GM23338 (cell line): ENCODE results near the gene TMEM229A. TPM values are rescaled to one million over a fixed set of nuclear protein-coding genes. Genes with fewer than 3 reads are reported as not detected.

Source experiments
- ATAC-seq: fragments of 200-7000 bp; cut with Tn5 transposase; 3 replicates; pipeline ENCODE4 v1.9.1; 2020
- DNase-seq: peaks from one replicate; pipeline ENCODE4 v3.0.0-alpha.2; 2015; ENCODE audit warnings: low spot score
- H2AFZ ChIP-seq: fragments of 200-600 bp; sonication (generic); 2 replicates; pipeline ENCODE4 v1.8.0; 2016; ENCODE audit warnings: antibody characterized with exemption, mild to moderate bottlenecking, moderate library complexity
- H3F3A ChIP-seq: fragments of 200-600 bp; sonication (generic); replicated peaks from 2 replicates; pipeline ENCODE4 v1.8.0; 2017; ENCODE audit warnings: antibody characterized with exemption, mixed run types, low read depth
- H3K27ac ChIP-seq: fragments of 200-600 bp; sonication (generic); 2 replicates; pipeline ENCODE4 v1.6.1; 2016; ENCODE audit warnings: low read depth
- H3K27me3 ChIP-seq: fragments of 200-600 bp; sonication (generic); 2 replicates; pipeline ENCODE4 v1.8.0; 2016; ENCODE audit warnings: mild to moderate bottlenecking, mixed run types, moderate library complexity; ENCODE audit not compliant: insufficient read depth
- H3K36me3 ChIP-seq: fragments of 200-600 bp; sonication (generic); 2 replicates; pipeline ENCODE4 v1.8.0; 2016; ENCODE audit warnings: mild to moderate bottlenecking; ENCODE audit not compliant: insufficient read depth
- H3K4me1 ChIP-seq: fragments of 200-600 bp; sonication (generic); 2 replicates; pipeline ENCODE4 v1.8.0; 2016; ENCODE audit warnings: mild to moderate bottlenecking, moderate library complexity; ENCODE audit not compliant: insufficient read depth
- H3K4me2 ChIP-seq: fragments of 200-600 bp; sonication (generic); 2 replicates; pipeline ENCODE4 v1.7.1; 2017; ENCODE audit warnings: mixed run types
- H3K4me3 ChIP-seq: fragments of 200-600 bp; sonication (generic); 2 replicates; pipeline ENCODE4 v1.6.1; 2016; ENCODE audit warnings: mixed run types
- H3K79me2 ChIP-seq: fragments of 200-600 bp; sonication (generic); replicated peaks from 2 replicates; pipeline ENCODE4 v1.8.0; 2017; ENCODE audit warnings: mild to moderate bottlenecking; ENCODE audit not compliant: insufficient read depth
- H3K9me2 ChIP-seq: fragments of 200-600 bp; sonication (generic); 2 replicates; pipeline ENCODE4 v1.8.0; 2017; ENCODE audit not compliant: insufficient read depth
- H4K20me1 ChIP-seq: fragments of 200-600 bp; sonication (generic); replicated peaks from 2 replicates; pipeline ENCODE4 v1.8.0; 2017; ENCODE audit warnings: mild to moderate bottlenecking; ENCODE audit not compliant: insufficient read depth
- H3K27ac Mint-ChIP-seq: 2 replicates; pipeline ENCODE4 v1.8.0; 2020; ENCODE audit warnings: inconsistent platforms, mild to moderate bottlenecking, moderate library complexity, mixed read lengths
- H3K27me3 Mint-ChIP-seq: 3 replicates; pipeline ENCODE4 v1.8.0; 2022; ENCODE audit warnings: low read depth, mild to moderate bottlenecking, moderate library complexity, mixed read lengths, inconsistent platforms; ENCODE audit not compliant: insufficient read depth, poor library complexity
- H3K36me3 Mint-ChIP-seq: 3 replicates; pipeline ENCODE4 v1.8.0; 2021; ENCODE audit warnings: low read depth, mild to moderate bottlenecking, inconsistent platforms, moderate library complexity, mixed read lengths
- H3K4me1 Mint-ChIP-seq: 3 replicates; pipeline ENCODE4 v1.8.0; 2020; ENCODE audit warnings: mild to moderate bottlenecking, inconsistent platforms, mixed read lengths
- H3K4me3 Mint-ChIP-seq: 3 replicates; pipeline ENCODE4 v1.8.0; 2021; ENCODE audit warnings: moderate library complexity, mild to moderate bottlenecking, inconsistent platforms, mixed read lengths
- H3K9me3 Mint-ChIP-seq: 3 replicates; pipeline ENCODE4 v1.8.0; 2020; ENCODE audit warnings: moderate library complexity, mild to moderate bottlenecking, inconsistent platforms, mixed read lengths
- CREB1 ChIP-seq: fragments of 250-450 bp; sonication (Bioruptor Pico); IDR thresholded peaks from 2 replicates; pipeline ENCODE4 v1.5.0; 2020; ENCODE audit warnings: low read depth, mild to moderate bottlenecking, moderate library complexity
- EZH2 ChIP-seq: fragments of 200-600 bp; sonication (generic); IDR thresholded peaks from one replicate; pipeline ENCODE4 v1.8.0; 2017; ENCODE audit warnings: antibody characterized with exemption, mild to moderate bottlenecking, low read depth; ENCODE audit not compliant: unreplicated experiment
- EZH2phosphoT487 ChIP-seq: fragments of 200-600 bp; sonication (generic); IDR thresholded peaks from one replicate; pipeline ENCODE4 v1.8.1; 2018; ENCODE audit warnings: antibody characterized with exemption; ENCODE audit not compliant: unreplicated experiment
- JUNB ChIP-seq: IDR thresholded peaks from one replicate; pipeline ENCODE4 v1.6.1; 2016; ENCODE audit warnings: antibody characterized with exemption; ENCODE audit not compliant: unreplicated experiment
- POLR2AphosphoS5 ChIP-seq: IDR thresholded peaks from 2 replicates; pipeline ENCODE4 v1.6.1; 2016; ENCODE audit warnings: antibody characterized with exemption, low read depth
- REST ChIP-seq: IDR thresholded peaks from one replicate; pipeline ENCODE4 v1.6.1; 2018; ENCODE audit warnings: antibody characterized with exemption; ENCODE audit not compliant: unreplicated experiment
- STAT1 ChIP-seq: IDR thresholded peaks from one replicate; pipeline ENCODE4 v1.6.1; 2016; ENCODE audit warnings: antibody characterized with exemption; ENCODE audit not compliant: unreplicated experiment
- ZNF331 ChIP-seq: fragments of 250-450 bp; sonication (Bioruptor Pico); IDR thresholded peaks from 2 replicates; pipeline ENCODE4 v1.5.0; 2020; ENCODE audit warnings: low read depth, mild to moderate bottlenecking, moderate library complexity
- polyA plus RNA-seq: library from polyadenylated mRNA; unstranded; fragments of >200 nt; fragmentation: Nextera tagmentation; extraction: Ambion mirVana; gene quantifications from 2 replicates; pipeline ENCODE4 v1.2.1, GENCODE V29; 2016
- total RNA-seq: library from RNA; depleted of rRNA; stranded (reverse); fragments of >200 nt; shearing (Covaris generic); gene quantifications from 2 replicates; pipeline ENCODE4 v1.2.3, GENCODE V29; 2014
- TF ChIP-seq, protein P1 (sequence below): IDR thresholded peaks from 2 replicates; pipeline ENCODE4 v1.6.1; 2016; ENCODE audit warnings: antibody characterized with exemption
- TF ChIP-seq, protein P2 (sequence below), 2 experiments: fragments of 200-600 bp in 1 of 2; sonication (generic) in 1 of 2; conservative IDR thresholded peaks; 2 replicates each; pipeline versions ENCODE4 v1.5.1 to v1.6.1; 2016 to 2017; ENCODE audit warnings: antibody characterized with exemption in 2 of 2, low read depth in 2 of 2, mild to moderate bottlenecking in 2 of 2, moderate library complexity in 1 of 2

The TMEM229A gene
- total and polyA plus RNA-seq, 2 experiments from 2014 or later, result 0.63 to 0.80 TPM

DNA sequence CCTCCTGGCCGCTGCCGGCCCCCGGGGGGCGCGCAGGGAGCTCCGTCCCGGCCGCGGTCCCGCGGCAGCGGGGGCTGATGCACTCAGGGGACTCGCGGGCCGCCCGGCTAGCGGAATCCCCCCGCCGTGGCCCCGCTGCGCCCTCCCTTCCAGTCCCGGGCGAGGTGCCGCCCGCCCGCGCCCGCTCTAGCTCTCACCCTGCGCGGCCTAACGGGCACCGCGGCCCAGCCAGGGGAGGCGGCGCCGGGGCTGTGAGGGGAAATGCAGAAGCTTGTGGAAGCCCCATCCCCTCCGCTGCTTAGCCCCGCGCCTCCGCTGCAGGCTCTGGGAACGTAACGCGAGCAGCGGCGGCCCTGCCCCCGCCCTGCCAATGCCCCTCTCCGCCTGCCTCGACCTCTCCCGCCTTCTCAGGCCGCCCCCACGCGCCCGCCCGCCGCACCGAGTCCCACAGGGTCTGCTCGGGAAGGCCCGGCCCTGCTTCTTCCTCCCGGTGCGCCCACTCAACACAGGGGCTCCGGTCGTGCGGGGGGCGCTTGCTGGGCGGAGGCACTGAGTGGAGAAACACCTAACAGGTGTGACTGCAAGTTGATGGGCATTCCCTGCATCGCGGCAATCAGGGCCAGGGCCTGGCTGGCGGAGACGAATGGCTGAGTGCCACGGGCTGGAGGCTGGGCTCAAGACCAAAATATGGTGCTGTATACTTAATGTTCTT is 384 bp upstream of the TMEM229A start (continued):
- TF ChIP-seq, protein P1, sequence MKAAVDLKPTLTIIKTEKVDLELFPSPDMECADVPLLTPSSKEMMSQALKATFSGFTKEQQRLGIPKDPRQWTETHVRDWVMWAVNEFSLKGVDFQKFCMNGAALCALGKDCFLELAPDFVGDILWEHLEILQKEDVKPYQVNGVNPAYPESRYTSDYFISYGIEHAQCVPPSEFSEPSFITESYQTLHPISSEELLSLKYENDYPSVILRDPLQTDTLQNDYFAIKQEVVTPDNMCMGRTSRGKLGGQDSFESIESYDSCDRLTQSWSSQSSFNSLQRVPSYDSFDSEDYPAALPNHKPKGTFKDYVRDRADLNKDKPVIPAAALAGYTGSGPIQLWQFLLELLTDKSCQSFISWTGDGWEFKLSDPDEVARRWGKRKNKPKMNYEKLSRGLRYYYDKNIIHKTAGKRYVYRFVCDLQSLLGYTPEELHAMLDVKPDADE, result no peak
- TF ChIP-seq EZH2phosphoT487, result no peak
- no peak for TF ChIP-seq EZH2
- TF ChIP-seq, protein P2, sequence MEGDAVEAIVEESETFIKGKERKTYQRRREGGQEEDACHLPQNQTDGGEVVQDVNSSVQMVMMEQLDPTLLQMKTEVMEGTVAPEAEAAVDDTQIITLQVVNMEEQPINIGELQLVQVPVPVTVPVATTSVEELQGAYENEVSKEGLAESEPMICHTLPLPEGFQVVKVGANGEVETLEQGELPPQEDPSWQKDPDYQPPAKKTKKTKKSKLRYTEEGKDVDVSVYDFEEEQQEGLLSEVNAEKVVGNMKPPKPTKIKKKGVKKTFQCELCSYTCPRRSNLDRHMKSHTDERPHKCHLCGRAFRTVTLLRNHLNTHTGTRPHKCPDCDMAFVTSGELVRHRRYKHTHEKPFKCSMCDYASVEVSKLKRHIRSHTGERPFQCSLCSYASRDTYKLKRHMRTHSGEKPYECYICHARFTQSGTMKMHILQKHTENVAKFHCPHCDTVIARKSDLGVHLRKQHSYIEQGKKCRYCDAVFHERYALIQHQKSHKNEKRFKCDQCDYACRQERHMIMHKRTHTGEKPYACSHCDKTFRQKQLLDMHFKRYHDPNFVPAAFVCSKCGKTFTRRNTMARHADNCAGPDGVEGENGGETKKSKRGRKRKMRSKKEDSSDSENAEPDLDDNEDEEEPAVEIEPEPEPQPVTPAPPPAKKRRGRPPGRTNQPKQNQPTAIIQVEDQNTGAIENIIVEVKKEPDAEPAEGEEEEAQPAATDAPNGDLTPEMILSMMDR (conservative IDR thresholded peaks at IDR 0.05; ENCODE audit: low read depth in 2 of 2), result no peak

DNA sequence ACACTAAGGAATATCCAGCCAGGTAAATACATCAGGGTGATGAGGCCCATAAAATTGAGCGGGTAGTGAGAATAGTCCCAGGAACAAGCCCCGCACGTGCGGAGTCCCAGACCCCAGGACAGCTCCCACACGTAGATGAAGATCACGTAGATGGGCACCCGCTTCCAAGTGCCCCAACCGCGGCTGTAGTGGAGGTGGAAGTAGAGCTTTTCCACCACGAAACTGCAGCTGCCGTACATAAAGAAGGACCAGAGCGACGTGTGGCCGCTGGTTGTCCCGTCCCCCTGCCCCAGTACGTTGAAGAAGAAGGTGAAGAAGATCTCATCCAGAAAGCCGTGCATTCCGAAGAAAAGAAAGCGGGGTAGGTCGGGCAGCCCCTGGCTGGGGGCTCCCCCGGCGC is 948 bp downstream of the TMEM229A start:
- Histone ChIP-seq H3K79me2 (no peaks in the 10 kb centered on the region), H3K27me3 (peaks cover 44% of the 10 kb centered on the region), H3K4me3 (peak overlapping the region; percentile 79), H3K27ac (no peak overlapping the region), H3K4me1 (peaks cover 21% of the 10 kb centered on the region), H4K20me1 (no peaks in the 10 kb centered on the region), H3K36me3 (no peaks in the 10 kb centered on the region), H2AFZ (peak overlapping the region; percentile 98), H3F3A (0 out of 2 replicates have a peak, but pooled peaks cover 3% of the 10 kb centered on the region), H3K4me2 (peak overlapping the region; percentile 90), H3K9me2 (0 out of 2 replicates have a peak, but pooled peaks cover under 1% of the 10 kb centered on the region)
- ATAC-seq, result peak; percentile 5; the same call in 2 of the 3 replicates
- no peak for DNase-seq
- TF ChIP-seq POLR2AphosphoS5, result no peak
- TF ChIP-seq JUNB, result no peak
- TF ChIP-seq ZNF331 (CRISPR knock-in tag), result no peak
- no peak for TF ChIP-seq CREB1 (CRISPR knock-in tag)
- TF ChIP-seq, protein P2 (conservative IDR thresholded peaks at IDR 0.05; ENCODE audit: low read depth in 2 of 2), result no peak
- no peak for TF ChIP-seq STAT1
- TF ChIP-seq, protein P1, result no peak
- TF ChIP-seq REST, result no peak
- no peak for TF ChIP-seq EZH2
- Mint-ChIP-seq H3K9me3 (no peaks in the 10 kb centered on the region), H3K4me1 (peaks cover 28% of the 10 kb centered on the region), H3K27ac (no peak overlapping the region), H3K4me3 (peak overlapping the region; percentile 93), H3K36me3 (no peaks in the 10 kb centered on the region), H3K27me3 (peaks cover 26% of the 10 kb centered on the region)
